Measurements from ENCODE around the gene OAF. TPM values are rescaled to one million over a fixed set of nuclear protein-coding genes. Genes with fewer than 3 reads are reported as not detected.

The OAF gene
- total RNA-seq, 4 donors from 2014 or later = 74.7 to 192 (median 124) TPM

DNA sequence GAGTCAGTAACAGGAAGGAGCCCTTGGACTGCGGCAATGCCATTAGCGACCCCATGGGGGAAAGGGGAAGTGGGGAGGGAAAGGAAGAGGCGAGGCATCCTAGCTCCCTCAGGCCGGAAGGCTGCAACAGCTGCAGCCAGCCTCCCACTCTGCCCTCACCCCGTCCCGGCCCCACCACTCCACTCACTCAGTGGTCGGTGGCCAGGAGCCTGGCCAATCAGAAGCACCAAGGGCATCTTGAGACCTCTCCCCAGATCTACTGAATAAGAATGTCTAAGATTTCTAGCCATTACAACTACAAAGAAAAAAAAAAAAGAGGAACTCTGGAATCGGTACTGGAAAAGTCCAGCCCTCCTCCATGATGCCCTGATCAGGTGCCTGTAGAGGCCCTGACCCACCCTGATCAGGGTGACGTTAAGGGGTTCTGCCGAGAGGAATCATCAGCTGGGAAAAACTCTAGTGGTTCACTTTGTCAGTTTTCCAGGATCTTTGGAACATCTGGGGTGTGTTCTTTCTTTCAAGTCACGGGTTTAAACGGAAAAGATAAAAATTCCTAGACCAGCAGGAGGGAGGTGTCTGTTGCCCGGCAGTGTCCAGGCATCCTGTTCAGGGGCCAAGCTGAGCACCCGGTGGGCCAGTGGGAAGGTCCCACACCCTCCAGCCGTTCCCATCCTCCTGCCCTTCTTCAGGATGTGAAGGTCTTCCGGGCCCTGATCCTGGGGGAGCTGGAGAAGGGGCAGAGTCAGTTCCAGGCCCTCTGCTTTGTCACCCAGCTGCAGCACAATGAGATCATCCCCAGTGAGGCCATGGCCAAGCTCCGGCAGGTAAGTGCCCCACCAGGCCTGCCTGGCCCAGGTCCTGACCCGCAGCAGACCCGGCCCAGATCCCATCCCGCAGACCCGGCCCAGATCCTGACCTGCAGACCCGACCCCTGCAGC is 14.4 kb downstream of the OAF start:
- Histone ChIP-seq H3K27me3 (no peaks in the 10 kb centered on the region), H3K4me1 (peaks cover 0 to 85% (median 38%) of the 10 kb centered on the region in 4 donors), H3K9me3 (no peaks in the 10 kb centered on the region), H3K27ac (peak overlapping the region; percentile 75 to 92 (median 89)), H3K36me3 (peaks cover 0 to 37% (median 0%) of the 10 kb centered on the region in 3 donors), H3K4me3 (peak overlapping the region in 1 of 4 donors; percentile 2)
- TF ChIP-seq EP300 (IDR thresholded peaks at IDR 0.05) (peak in 1 of 2 donors; percentile 76), POLR2A (IDR thresholded peaks at IDR 0.05) (peak in 1 of 2 donors; percentile 23)
- TF ChIP-seq, protein P1, sequence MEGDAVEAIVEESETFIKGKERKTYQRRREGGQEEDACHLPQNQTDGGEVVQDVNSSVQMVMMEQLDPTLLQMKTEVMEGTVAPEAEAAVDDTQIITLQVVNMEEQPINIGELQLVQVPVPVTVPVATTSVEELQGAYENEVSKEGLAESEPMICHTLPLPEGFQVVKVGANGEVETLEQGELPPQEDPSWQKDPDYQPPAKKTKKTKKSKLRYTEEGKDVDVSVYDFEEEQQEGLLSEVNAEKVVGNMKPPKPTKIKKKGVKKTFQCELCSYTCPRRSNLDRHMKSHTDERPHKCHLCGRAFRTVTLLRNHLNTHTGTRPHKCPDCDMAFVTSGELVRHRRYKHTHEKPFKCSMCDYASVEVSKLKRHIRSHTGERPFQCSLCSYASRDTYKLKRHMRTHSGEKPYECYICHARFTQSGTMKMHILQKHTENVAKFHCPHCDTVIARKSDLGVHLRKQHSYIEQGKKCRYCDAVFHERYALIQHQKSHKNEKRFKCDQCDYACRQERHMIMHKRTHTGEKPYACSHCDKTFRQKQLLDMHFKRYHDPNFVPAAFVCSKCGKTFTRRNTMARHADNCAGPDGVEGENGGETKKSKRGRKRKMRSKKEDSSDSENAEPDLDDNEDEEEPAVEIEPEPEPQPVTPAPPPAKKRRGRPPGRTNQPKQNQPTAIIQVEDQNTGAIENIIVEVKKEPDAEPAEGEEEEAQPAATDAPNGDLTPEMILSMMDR (IDR thresholded peaks at IDR 0.05) = peak in 1 of 5 experiments; percentile 14
- no peak for DNase-seq (ENCODE audit: low spot score in 2 of 2)
- 15 to 36% methylated on average over 12 to 22 of the region's 22 CpGs for WGBS, 2 donors

DNA sequence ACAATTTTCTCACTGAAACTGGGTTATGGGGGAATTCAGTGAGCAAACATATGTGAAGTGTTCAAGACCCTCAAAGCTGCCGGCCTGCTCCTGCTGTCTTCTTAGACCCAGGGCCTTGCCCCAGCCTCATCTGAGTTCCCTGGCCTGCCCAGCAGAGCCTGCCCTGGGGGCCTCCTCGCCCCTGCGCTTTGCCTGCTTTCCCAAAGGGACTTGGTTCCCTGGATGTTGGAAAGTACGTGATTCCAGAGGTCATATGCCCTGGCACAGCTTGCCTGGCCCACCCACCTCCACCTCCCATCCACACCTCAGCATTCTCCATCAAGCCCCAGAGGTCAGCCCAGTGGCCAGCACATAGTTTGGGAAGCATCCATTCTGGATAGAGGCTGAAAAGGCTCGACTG is 15.4 kb downstream of the OAF start:
- no peak for DNase-seq (ENCODE audit: low spot score in 2 of 2)

DNA sequence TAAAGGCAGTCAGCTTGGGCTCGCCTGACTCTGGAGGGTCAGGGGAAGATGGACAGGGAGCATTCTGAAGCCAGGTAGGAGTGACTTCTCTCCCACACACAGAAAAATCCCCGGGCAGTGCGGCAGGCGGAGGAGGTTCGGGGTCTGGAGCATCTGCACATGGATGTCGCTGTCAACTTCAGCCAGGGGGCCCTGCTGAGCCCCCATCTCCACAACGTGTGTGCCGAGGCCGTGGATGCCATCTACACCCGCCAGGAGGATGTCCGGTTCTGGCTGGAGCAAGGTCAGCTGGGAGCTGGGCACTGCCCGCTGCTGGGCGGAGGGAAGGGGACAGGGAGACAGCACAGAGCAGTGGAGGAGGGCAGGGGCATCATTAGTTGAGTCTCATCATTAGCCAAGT is 15.9 kb downstream of the OAF start:
- WGBS, 2 donors = 69% methylated on average over 12 of the region's 13 CpGs
- peaks cover 0 to 76% (median 24%) of the 10 kb centered on the region in 4 donors for H3K4me1 ChIP-seq

More for the DNA sequence above, 15.4 kb downstream of the OAF start:
- H3K36me3 ChIP-seq = peaks cover 0 to 41% (median 0%) of the 10 kb centered on the region in 3 donors
- H3K4me3 ChIP-seq = no peak overlapping the region
- TF ChIP-seq EP300 (IDR thresholded peaks at IDR 0.05) (no peak), POLR2A (IDR thresholded peaks at IDR 0.05) (no peak)
- TF ChIP-seq, protein P1 (IDR thresholded peaks at IDR 0.05) = no peak
- H3K4me1 ChIP-seq = peaks cover 0 to 76% (median 28%) of the 10 kb centered on the region in 4 donors
- H3K9me3 ChIP-seq = no peaks in the 10 kb centered on the region
- WGBS, 2 donors = 61 to 62% methylated on average over 5 of the region's 5 CpGs
- no peaks in the 10 kb centered on the region for H3K27me3 ChIP-seq
- peak overlapping the region; percentile 23 to 92 (median 65) for H3K27ac ChIP-seq

DNA sequence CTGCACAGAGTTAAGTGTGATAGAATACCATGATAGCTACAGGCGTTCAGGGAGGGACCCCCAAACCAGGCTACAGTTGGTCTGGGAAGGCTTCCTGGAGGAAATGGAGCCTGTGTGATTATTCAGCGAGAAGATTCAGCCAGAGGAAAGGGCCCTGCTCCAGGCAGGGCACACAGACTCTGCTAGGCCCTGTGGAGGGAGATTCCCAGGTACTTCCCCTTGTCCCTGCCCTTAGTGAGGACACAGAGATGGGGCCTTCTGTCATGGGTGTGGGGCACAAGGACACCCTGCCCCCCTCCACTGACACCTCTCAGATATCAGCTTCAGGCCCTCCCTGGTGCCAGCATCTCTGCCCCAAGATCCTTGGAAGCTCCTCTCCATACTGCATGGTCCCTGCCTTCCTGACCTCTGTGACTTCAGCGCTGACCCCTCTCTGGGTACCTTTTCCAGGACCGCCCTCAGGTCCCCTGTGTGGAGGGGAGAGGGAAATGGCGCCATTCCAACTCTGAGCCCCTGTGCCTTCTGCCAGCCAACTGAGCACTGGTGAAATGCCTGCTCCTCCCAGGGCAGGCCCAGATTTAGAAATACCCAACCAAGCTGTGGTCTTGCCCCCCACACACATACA is 16.5 kb downstream of the OAF start:
- no peak overlapping the region for H3K4me3 ChIP-seq
- H3K4me1 ChIP-seq = peaks cover 0 to 70% (median 20%) of the 10 kb centered on the region in 4 donors
- H3K27me3 ChIP-seq = no peaks in the 10 kb centered on the region
- DNase-seq (ENCODE audit: low spot score in 2 of 2) = no peak
- peaks cover 0 to 41% (median 0%) of the 10 kb centered on the region in 3 donors for H3K36me3 ChIP-seq
- TF ChIP-seq POLR2A (IDR thresholded peaks at IDR 0.05) (no peak), EP300 (IDR thresholded peaks at IDR 0.05) (no peak)
- TF ChIP-seq, protein P1 (IDR thresholded peaks at IDR 0.05) = no peak
- WGBS, 2 donors = 84% methylated on average over 5 of the region's 5 CpGs
- H3K27ac ChIP-seq = peak overlapping the region in 3 of 4 donors; percentile 39 to 92 (median 91)
- no peaks in the 10 kb centered on the region for H3K9me3 ChIP-seq

More for the DNA sequence above, 15.9 kb downstream of the OAF start:
- Histone ChIP-seq H3K27me3 (no peaks in the 10 kb centered on the region), H3K9me3 (no peaks in the 10 kb centered on the region), H3K4me3 (no peak overlapping the region), H3K36me3 (peaks cover 0 to 41% (median 0%) of the 10 kb centered on the region in 3 donors), H3K27ac (peak overlapping the region; percentile 23 to 92 (median 65))
- DNase-seq (ENCODE audit: low spot score in 2 of 2) = no peak
- TF ChIP-seq, protein P1 (IDR thresholded peaks at IDR 0.05) = no peak
- no peak for TF ChIP-seq POLR2A (IDR thresholded peaks at IDR 0.05)
- TF ChIP-seq EP300 (IDR thresholded peaks at IDR 0.05) = no peak
